Left lobe of liver (tissue), 2 donors: ENCODE measurements around the gene TULP4. TPM values are rescaled to one million over a fixed set of nuclear protein-coding genes. Genes with fewer than 3 reads are reported as not detected.
A peak's percentile ranks its signal among the peaks of the same experiment; 100 is the strongest.

ENCODE experiments used
- ATAC-seq: fragments of 200-7000 bp; cut with Tn5 transposase; one replicate; pipeline ENCODE4 v1.9.1; 2020; ENCODE audit warnings: mild to moderate bottlenecking, moderate library complexity
- DNase-seq: peaks from one replicate; pipeline ENCODE4 v3.0.0-alpha.2; 2020; ENCODE audit warnings: low spot score
- total RNA-seq: library from RNA; stranded (reverse); gene quantifications from one replicate; pipeline ENCODE4 v1.2.1, GENCODE V29; 2021
- donor health status: DM: no; HTN: no; CAD: no; lungs with moderate emphysema.
- donor health status: DM: no; HTN: yes; CAD: no.

TULP4 gene
- total RNA-seq, 1 donor from 2014 or later: 27.1 TPM

- ATAC-seq (no peak), DNase-seq (no peak)
These were observed 177.2 kb downstream of the TULP4 start for GRCh38 chr6:158489441-158489840.

- DNase-seq (no peak), ATAC-seq (no peak)
These were observed 180.6 kb downstream of the TULP4 start for GRCh38 chr6:158492881-158493280.

- DNase-seq: no peak
- no peak for ATAC-seq
These were observed 184.4 kb downstream of the TULP4 start for GRCh38 chr6:158496700-158497099.

- ATAC-seq (no peak), DNase-seq (no peak)
These were observed 185.4 kb downstream of the TULP4 start for GRCh38 chr6:158497620-158498019.

DNA sequence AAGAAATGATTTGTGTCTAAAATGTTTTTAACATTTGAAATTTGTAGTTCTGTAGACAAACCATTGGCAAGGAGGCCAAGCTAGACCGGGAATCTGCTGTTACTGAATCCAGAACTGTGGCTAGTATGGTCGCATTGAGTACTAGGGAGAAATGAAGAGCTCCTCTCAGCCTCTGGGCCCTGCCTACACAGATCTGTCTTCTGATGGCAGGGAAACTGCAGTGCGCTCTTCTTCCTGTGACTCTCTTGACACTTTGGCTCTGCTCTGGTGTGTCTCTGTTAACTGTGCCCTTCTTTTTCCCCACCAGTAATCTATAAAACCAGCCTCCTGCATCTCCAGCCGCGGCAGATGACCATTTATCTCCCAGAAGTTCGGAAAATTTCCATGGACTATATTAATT lies 186.1 kb downstream of the TULP4 start:
- ATAC-seq: no peak
- DNase-seq: no peak

DNA sequence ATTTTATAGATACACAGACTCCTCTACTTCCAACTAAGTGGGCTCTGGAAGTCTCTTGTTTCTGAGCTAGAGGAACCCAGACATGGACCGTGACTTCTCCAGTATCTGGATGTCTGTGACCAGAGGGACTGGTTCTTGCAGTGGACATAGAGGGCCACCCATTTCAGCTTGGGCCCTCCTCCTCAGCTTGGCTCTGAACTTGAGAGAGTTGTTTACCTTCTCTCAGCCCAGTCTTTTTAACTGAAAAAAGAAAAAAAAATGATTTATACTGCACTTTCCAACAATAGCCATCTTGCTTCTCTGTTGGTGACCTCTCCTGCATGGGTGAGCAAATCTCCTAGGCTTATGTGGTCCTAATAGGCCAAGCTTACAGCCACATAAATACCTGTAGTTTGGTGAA lies 187.3 kb downstream of the TULP4 start:
- ATAC-seq (no peak), DNase-seq (no peak)

GRCh38 chr6:158500016-158500735 lies 187.9 kb downstream of the TULP4 start:
- no peak for DNase-seq
- ATAC-seq: no peak

DNA sequence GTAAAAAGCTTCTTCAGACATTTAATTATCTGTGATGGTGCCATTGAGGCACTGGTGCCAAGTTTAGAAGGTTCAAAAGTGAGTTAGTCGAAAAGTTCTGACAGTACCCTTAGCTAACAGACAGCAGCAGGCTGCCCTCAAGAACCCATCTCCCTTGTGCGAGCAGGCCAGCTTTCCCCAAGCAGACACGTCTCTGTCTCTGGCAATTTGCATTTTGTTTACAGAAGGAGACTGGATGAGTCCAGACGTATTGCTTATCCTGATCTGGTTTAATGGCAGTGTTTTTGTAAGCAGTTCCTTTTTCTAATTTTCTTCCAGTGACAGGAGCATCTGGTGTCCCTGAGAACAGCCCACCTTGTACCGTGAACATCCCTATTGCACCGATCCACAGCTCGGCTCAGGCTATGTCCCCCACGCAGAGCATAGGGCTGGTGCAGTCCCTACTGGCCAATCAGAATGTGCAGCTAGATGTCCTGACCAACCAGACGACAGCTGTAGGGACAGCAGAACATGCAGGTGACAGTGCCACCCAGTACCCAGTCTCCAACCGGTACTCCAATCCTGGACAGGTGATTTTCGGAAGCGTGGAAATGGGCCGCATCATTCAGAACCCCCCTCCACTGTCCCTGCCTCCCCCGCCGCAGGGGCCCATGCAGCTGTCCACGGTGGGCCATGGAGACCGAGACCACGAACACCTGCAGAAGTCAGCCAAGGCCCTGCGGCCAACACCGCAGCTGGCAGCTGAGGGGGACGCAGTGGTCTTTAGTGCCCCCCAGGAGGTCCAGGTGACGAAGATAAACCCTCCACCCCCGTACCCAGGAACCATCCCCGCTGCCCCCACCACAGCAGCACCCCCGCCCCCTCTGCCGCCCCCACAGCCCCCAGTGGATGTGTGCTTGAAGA lies 189.3 kb downstream of the TULP4 start:
- no peak for ATAC-seq
- no peak for DNase-seq

DNA sequence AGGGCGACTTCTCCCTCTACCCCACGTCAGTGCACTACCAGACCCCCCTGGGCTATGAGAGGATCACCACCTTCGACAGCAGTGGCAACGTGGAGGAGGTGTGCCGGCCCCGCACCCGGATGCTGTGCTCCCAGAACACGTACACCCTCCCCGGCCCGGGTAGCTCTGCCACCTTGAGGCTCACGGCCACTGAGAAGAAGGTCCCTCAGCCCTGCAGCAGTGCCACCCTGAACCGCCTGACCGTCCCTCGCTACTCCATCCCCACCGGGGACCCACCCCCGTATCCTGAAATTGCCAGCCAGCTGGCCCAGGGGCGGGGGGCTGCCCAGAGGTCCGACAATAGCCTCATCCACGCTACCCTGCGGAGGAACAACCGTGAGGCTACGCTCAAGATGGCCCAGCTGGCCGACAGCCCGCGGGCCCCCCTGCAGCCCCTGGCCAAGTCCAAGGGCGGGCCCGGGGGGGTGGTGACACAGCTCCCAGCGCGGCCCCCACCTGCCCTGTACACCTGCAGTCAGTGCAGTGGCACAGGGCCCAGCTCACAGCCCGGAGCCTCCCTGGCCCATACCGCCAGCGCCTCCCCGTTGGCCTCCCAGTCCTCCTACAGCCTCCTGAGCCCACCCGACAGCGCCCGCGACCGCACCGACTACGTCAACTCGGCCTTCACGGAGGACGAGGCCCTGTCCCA lies 190.1 kb downstream of the TULP4 start:
- no peak for ATAC-seq
- no peak for DNase-seq

DNA sequence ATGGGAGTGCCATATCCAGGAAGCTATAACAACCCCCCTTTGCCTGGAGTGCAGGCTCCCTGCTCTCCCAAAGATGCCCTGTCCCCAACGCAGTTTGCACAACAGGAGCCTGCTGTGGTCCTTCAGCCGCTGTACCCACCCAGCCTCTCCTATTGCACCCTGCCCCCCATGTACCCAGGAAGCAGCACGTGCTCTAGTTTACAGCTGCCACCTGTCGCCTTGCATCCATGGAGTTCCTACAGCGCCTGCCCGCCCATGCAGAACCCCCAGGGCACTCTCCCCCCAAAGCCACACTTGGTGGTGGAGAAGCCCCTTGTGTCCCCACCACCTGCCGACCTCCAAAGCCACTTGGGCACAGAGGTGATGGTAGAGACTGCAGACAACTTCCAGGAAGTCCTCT lies 191.0 kb downstream of the TULP4 start:
- DNase-seq (no peak), ATAC-seq (no peak)

GRCh38 chr6:158503846-158504245 lies 191.6 kb downstream of the TULP4 start:
- ATAC-seq (no peak), DNase-seq (no peak)

GRCh38 chr6:158505194-158505593 lies 192.9 kb downstream of the TULP4 start:
- ATAC-seq: peak; percentile 91
- DNase-seq: no peak

- ATAC-seq (no peak), DNase-seq (no peak)
These were observed 194.3 kb downstream of the TULP4 start for GRCh38 chr6:158506601-158507000.

DNA sequence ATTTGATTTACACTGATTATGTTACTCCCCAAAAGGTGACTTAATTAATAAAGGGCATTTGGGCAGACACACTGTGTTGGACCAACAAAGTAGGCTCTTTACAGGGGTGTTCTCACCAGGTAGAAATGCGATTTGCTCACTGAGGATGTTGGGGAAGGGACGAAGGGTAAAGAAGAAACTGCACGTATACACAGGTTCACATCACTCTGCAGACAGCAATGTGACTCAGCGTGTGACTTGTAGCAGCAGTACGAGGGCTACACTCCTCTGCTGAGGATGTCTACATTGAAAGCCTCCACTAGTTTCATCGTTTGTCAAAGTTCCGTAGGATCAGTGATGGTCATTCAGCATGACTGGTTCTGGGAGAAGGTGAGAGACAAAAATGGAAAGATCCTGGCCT lies 194.9 kb downstream of the TULP4 start:
- DNase-seq: no peak
- no peak for ATAC-seq

GRCh38 chr6:158508450-158508849 lies 196.2 kb downstream of the TULP4 start:
- DNase-seq: no peak
- ATAC-seq: no peak

- DNase-seq: no peak
- peak; percentile 23 for ATAC-seq
These were observed 197.2 kb downstream of the TULP4 start for GRCh38 chr6:158509465-158509864.

DNA sequence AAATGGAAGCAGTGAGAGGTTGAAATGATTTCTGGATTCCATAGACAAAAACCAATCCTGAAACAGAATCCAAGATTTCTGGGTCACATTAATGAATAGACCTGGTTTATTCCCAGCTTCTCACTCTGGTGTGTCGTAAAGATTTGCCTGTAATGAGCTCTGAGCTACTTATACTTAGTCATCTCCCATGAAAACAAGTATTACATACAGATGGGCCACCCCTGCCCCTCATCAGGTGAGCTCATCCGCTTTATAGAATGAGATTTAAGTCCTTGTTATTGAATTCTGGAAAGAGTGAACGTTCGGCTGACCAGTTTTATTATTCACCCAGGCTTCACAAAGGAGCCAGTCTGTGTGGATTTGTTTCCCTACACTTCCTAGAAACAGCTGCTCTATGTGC lies 200.5 kb downstream of the TULP4 start:
- no peak for DNase-seq
- no peak for ATAC-seq

DNA sequence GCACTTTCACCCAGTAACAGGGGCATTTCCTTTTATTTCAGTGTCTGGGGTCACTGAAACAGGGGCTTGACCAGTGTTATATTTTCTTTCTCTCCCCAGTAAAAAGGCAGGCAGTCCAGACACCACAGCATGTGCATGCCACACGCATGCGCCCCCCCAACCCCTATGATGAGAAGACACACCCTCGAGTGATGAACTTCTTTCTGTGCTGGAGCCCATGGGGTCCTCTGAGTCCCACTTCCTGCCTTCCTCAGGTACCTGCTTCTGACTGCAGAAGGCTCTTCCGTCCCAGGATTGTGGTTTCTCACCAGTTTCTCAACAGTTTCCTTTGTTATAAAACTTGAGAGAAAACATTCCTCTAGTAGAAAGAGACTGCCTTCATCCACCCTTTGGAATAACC lies 201.9 kb downstream of the TULP4 start:
- DNase-seq (no peak), ATAC-seq (no peak)

DNA sequence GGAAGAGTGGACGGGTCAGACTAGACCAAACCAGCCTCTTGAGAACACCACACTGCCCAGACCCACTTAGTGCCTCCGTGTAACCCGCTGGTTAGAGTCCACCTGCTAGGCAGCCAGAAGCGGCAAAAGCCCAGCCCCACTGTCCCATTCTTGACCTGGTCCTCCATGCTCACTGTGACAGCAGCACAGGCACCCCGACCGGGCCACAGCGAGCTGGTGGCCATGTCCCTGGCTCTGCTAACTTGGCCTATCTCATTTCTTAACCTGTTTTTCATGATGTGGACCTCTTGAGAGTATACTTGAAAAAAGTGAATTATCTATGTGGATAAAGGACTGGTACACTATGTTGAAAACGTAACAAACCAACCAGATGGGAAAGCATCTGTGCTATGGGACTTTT lies 202.7 kb downstream of the TULP4 start:
- no peak for DNase-seq
- no peak for ATAC-seq

GRCh38 chr6:158516098-158516497 lies 203.8 kb downstream of the TULP4 start:
- DNase-seq: no peak
- peak; percentile 35 for ATAC-seq

GRCh38 chr6:158517038-158517437 lies 204.8 kb downstream of the TULP4 start:
- no peak for ATAC-seq
- no peak for DNase-seq

DNA sequence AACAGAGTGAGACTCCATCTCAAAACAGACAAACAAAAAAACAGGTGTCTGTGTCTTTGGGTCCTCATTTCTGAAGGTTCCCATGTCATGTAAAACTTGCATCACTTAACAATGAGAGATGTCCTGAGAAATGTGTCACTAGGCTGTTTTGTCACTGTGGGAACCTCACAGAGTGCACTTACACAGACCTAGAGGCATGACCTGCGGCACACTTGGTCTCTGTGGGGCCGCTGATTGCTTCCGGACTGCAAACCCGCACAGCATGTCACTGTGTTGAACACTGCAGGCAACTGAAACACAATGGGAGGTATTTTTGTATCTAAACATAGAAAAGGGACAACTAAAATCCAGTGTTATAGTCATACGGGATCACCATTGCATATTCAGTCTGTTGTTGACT lies 205.3 kb downstream of the TULP4 start:
- no peak for ATAC-seq
- no peak for DNase-seq
